Keratinocyte (primary cell): ENCODE results near the gene TMEM245. TPM values are rescaled to one million over a fixed set of nuclear protein-coding genes. Genes with fewer than 3 reads are reported as not detected.

Experiments
- DNase-seq: peaks from one replicate; pipeline ENCODE4 v3.0.0-alpha.2; 2011; ENCODE audit warnings: low read depth, missing footprints, low spot score
- FAIRE-seq: peaks from 2 replicates; lab custom pipeline; 2011; peaks lifted over from hg19 to GRCh38; lab: Jason Lieb, UNC
- H2AFZ ChIP-seq: 2 replicates; pipeline ENCODE4 v1.6.0; 2012; ENCODE audit warnings: low read length, control low read depth, inconsistent platforms; ENCODE audit not compliant: control insufficient read depth
- H3K27ac ChIP-seq: 2 replicates; pipeline ENCODE4 v1.5.1; 2011; ENCODE audit warnings: low read length; ENCODE audit not compliant: control insufficient read depth, insufficient read depth
- H3K27me3 ChIP-seq: 3 replicates; pipeline ENCODE4 v1.6.0; 2011; ENCODE audit warnings: low read length; ENCODE audit not compliant: control insufficient read depth, insufficient read depth; ENCODE audit errors: extremely low read depth
- H3K36me3 ChIP-seq, 2 experiments: 2 replicates in 1 of 2; 3 replicates in 1 of 2; pipeline ENCODE4 v1.5.1; 2011; ENCODE audit warnings: low read length in 2 of 2, mild to moderate bottlenecking in 1 of 2; ENCODE audit not compliant: control insufficient read depth in 2 of 2, insufficient read depth in 2 of 2; ENCODE audit errors: extremely low read depth in 1 of 2
- H3K4me1 ChIP-seq: 3 replicates; pipeline ENCODE4 v1.5.1; 2011; ENCODE audit warnings: low read length; ENCODE audit not compliant: control insufficient read depth, insufficient read depth; ENCODE audit errors: extremely low read depth
- H3K4me2 ChIP-seq: 3 replicates; pipeline ENCODE4 v1.6.0; 2011; ENCODE audit warnings: low read depth, low read length; ENCODE audit not compliant: control insufficient read depth, insufficient read depth; ENCODE audit errors: extremely low read depth
- H3K4me3 ChIP-seq, 3 experiments: fragments of 200-600 bp in 1 of 3; sonication (generic) in 1 of 3; 2 replicates in 2 of 3; 3 replicates in 1 of 3; pipeline ENCODE4 v1.5.1; 2011 to 2016; ENCODE audit warnings: low read length in 3 of 3, mild to moderate bottlenecking in 3 of 3, control low read depth in 2 of 3, inconsistent platforms in 1 of 3, low read depth in 1 of 3, mixed read lengths in 1 of 3, mixed run types in 1 of 3, moderate library complexity in 1 of 3; ENCODE audit not compliant: control insufficient read depth in 2 of 3, insufficient read depth in 2 of 3; ENCODE audit errors: extremely low read depth in 1 of 3
- H3K79me2 ChIP-seq: 2 replicates; pipeline ENCODE4 v1.6.0; 2012; ENCODE audit warnings: low read length; ENCODE audit not compliant: control insufficient read depth, insufficient read depth
- H3K9ac ChIP-seq: 3 replicates; pipeline ENCODE4 v1.6.0; 2011; ENCODE audit warnings: low read length; ENCODE audit not compliant: control insufficient read depth, insufficient read depth; ENCODE audit errors: extremely low read depth
- H3K9me1 ChIP-seq: 3 replicates; pipeline ENCODE4 v1.6.0; 2011; ENCODE audit warnings: low read length; ENCODE audit not compliant: control insufficient read depth, insufficient read depth; ENCODE audit errors: extremely low read depth
- H3K9me3 ChIP-seq: 2 replicates; pipeline ENCODE4 v1.5.1; 2012; ENCODE audit warnings: low read depth, low read length; ENCODE audit not compliant: control insufficient read depth
- H4K20me1 ChIP-seq: 3 replicates; pipeline ENCODE4 v1.6.0; 2011; ENCODE audit warnings: low read length; ENCODE audit not compliant: control insufficient read depth, insufficient read depth; ENCODE audit errors: extremely low read depth
- CTCF ChIP-seq, 3 experiments: IDR thresholded peaks in 1 of 3; conservative IDR thresholded peaks in 1 of 3; optimal IDR thresholded peaks in 1 of 3; 2 replicates in 2 of 3; 3 replicates in 1 of 3; pipeline versions ENCODE3 to v1.5.1; 2011; ENCODE audit warnings: low read length in 3 of 3, mild to moderate bottlenecking in 3 of 3, moderate library complexity in 2 of 3, control low read depth in 1 of 3, inconsistent platforms in 1 of 3; ENCODE audit not compliant: insufficient read depth in 2 of 3; ENCODE audit errors: extremely low read depth in 1 of 3
- EZH2 ChIP-seq: IDR thresholded peaks from one replicate; pipeline ENCODE4 v1.6.1; 2012; ENCODE audit warnings: inconsistent platforms, mild to moderate bottlenecking, low read length, moderate library complexity
- dilution Hi-C: fragments of 300-500 bp; cut with MboI; formaldehyde crosslinking; loops from one replicate; pipeline ENCODE4 v1.7.0; 2020; ENCODE audit warnings: low sequenced_read_pairs; ENCODE audit not compliant: extremely low pct_ligation_motif_present
- polyA plus RNA-seq, 5 experiments: library from polyadenylated mRNA; depleted of rRNA in 3 of 5; stranded (reverse) in 3 of 5; stranded (forward) in 1 of 5; unstranded in 1 of 5; fragments of >200 nt; gene quantifications; 1 replicate in 1 of 5; 2 replicates in 3 of 5; 3 replicates in 1 of 5; pipeline versions ENCODE4 v1.2.1 to v1.2.3, GENCODE V29; 2011 to 2012; ENCODE audit warnings: missing spikeins in 2 of 5, low read depth in 1 of 5, low replicate concordance in 1 of 5

The TMEM245 gene
- polyA plus RNA-seq, 1 donor (not counting 4 experiments of a cell fraction or from before 2014, with no cell fraction given), result 40.0 TPM

DNA sequence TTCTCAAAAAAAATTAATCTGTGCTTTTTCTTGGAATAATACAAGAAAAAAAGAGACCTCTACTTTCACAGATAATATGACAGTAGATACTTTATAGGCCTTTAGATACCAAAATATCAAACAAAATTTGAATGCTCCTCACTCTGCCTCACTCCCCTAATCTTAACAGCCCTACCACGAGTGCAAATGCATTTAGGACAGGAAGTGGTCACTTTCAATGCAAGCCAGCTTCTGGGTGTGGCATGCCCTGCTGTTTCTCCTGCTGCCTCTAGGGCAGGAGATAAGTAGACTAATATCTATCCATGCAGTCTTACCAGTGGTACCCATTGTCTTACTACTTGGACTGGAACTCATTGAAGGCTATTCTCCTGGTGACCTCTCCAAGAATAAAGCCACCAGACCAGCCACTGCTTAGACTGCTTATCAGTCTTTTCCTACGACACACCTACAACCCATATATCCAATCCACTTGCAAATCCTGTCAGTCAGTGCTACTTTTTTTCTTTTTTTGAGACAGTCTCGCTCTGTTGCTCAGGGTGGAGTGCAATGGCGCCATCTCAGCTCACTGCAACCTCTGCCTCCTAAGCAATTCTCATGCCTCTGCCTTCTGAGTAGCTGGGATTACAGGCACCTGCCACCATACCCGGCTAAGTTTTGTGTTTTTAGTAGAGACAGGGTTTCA is 24.3 kb upstream of the TMEM245 start:
- Histone ChIP-seq H3K27me3 (no peaks in the 10 kb centered on the region), H3K9me1 (no peaks in the 10 kb centered on the region), H3K9ac (no peak overlapping the region), H3K4me3 (no peak overlapping the region), H3K9me3 (no peaks in the 10 kb centered on the region), H3K4me2 (no peak overlapping the region), H4K20me1 (no peaks in the 10 kb centered on the region), H3K79me2 (no peaks in the 10 kb centered on the region), H2AFZ (no peak overlapping the region), H3K27ac (no peak overlapping the region), H3K4me1 (peaks cover 10% of the 10 kb centered on the region), H3K36me3 (no peaks in the 10 kb centered on the region)
- dilution Hi-C loops, result no loop called here
- no peak for DNase-seq
- TF ChIP-seq EZH2, result no peak
- TF ChIP-seq CTCF (optimal IDR thresholded peaks at IDR 0.05 in 1 of 3, IDR thresholded peaks at IDR 0.05 in 1 of 3, conservative IDR thresholded peaks at IDR 0.05 in 1 of 3; ENCODE audit: extremely low read depth in 1 of 3, insufficient read depth in 2 of 3, low read length in 3 of 3), result peak; percentile 51 to 59 (median 54)
- peak; percentile 57 for FAIRE-seq

GRCh38 chr9:109141375-109141774 is 21.6 kb upstream of the TMEM245 start:
- no peaks in the 10 kb centered on the region for H4K20me1 ChIP-seq
- no peak for DNase-seq
- TF ChIP-seq EZH2, result no peak
- no peak for TF ChIP-seq CTCF (optimal IDR thresholded peaks at IDR 0.05 in 1 of 3, IDR thresholded peaks at IDR 0.05 in 1 of 3, conservative IDR thresholded peaks at IDR 0.05 in 1 of 3; ENCODE audit: extremely low read depth in 1 of 3, insufficient read depth in 2 of 3, low read length in 3 of 3)
- H3K4me2 ChIP-seq, result no peak overlapping the region
- no peak for FAIRE-seq
- H3K36me3 ChIP-seq, result no peaks in the 10 kb centered on the region
- H3K4me1 ChIP-seq, result peaks cover 10% of the 10 kb centered on the region
- dilution Hi-C loops, result no loop called here
- no peak overlapping the region for H3K27ac ChIP-seq
- H3K9me1 ChIP-seq, result no peaks in the 10 kb centered on the region
- H3K9ac ChIP-seq, result no peak overlapping the region
- no peaks in the 10 kb centered on the region for H3K27me3 ChIP-seq
- H3K9me3 ChIP-seq, result no peaks in the 10 kb centered on the region
- H3K79me2 ChIP-seq, result no peaks in the 10 kb centered on the region
- H2AFZ ChIP-seq, result no peak overlapping the region
- no peak overlapping the region for H3K4me3 ChIP-seq
